SK-N-SH treated with all-trans-retinoic acid at 6 μM for 48 hours (cell line): ENCODE measurements around the gene EIF4EBP3.

Experiments used
- ARNTL ChIP-seq: fragments of 450-650 bp; formaldehyde crosslinking; IDR thresholded peaks from 2 replicates; pipeline ENCODE4 v1.5.0; 2020; ENCODE audit warnings: low read depth, mild to moderate bottlenecking, moderate library complexity, borderline replicate concordance
- BACH2 ChIP-seq: fragments of 250-450 bp; sonication (Bioruptor Pico); IDR thresholded peaks from 2 replicates; pipeline ENCODE4 v1.9.0; 2021; ENCODE audit warnings: mild to moderate bottlenecking, borderline replicate concordance
- CSDC2 ChIP-seq: fragments of 250-450 bp; sonication (Bioruptor Pico); IDR thresholded peaks from 2 replicates; pipeline ENCODE4 v1.5.0; 2020; ENCODE audit warnings: mild to moderate bottlenecking, moderate library complexity
- ESRRG ChIP-seq: fragments of 250-450 bp; sonication (Bioruptor Pico); IDR thresholded peaks from 2 replicates; pipeline ENCODE4 v1.6.1; 2021; ENCODE audit warnings: mild to moderate bottlenecking
- GLIS3 ChIP-seq: fragments of 250-450 bp; sonication (Bioruptor Pico); IDR thresholded peaks from 2 replicates; pipeline ENCODE4 v1.5.0; 2020; ENCODE audit warnings: mild to moderate bottlenecking, moderate library complexity
- ISL1 ChIP-seq: fragments of 250-450 bp; sonication (Bioruptor Pico); IDR thresholded peaks from 2 replicates; pipeline ENCODE4 v2.1.2; 2022; ENCODE audit warnings: mild to moderate bottlenecking, moderate library complexity
- OSR1 ChIP-seq: fragments of 250-450 bp; sonication (Bioruptor Pico); IDR thresholded peaks from 2 replicates; pipeline ENCODE4 v1.8.0; 2022; ENCODE audit warnings: moderate library complexity, mild to moderate bottlenecking, inconsistent platforms
- PPARA ChIP-seq: fragments of 250-450 bp; sonication (Bioruptor Pico); IDR thresholded peaks from 2 replicates; pipeline ENCODE4 v1.5.0; 2020; ENCODE audit warnings: mild to moderate bottlenecking, borderline replicate concordance
- RARB ChIP-seq: fragments of 250-450 bp; sonication (Bioruptor Pico); IDR thresholded peaks from 2 replicates; pipeline ENCODE4 v1.8.0; 2021; ENCODE audit warnings: mild to moderate bottlenecking, moderate library complexity
- ZFP3 ChIP-seq: fragments of 250-450 bp; sonication (Bioruptor Pico); IDR thresholded peaks from 2 replicates; pipeline ENCODE4 v1.5.0; 2020; ENCODE audit warnings: mild to moderate bottlenecking, moderate library complexity
- ZNF565 ChIP-seq: fragments of 450-650 bp; formaldehyde crosslinking; conservative IDR thresholded peaks from 2 replicates; pipeline ENCODE4 v1.5.0; 2020; ENCODE audit warnings: low read depth, mild to moderate bottlenecking, moderate library complexity
- TF ChIP-seq, protein P1 (sequence below): fragments of 250-450 bp; sonication (Bioruptor Pico); IDR thresholded peaks from 2 replicates; pipeline ENCODE4 v1.8.0; 2020; ENCODE audit warnings: mild to moderate bottlenecking, moderate library complexity, borderline replicate concordance
- TF ChIP-seq, protein P2 (sequence below): fragments of 250-450 bp; sonication (Bioruptor Pico); IDR thresholded peaks from 2 replicates; pipeline ENCODE4 v1.5.1; 2020; ENCODE audit warnings: low read depth, mild to moderate bottlenecking, moderate library complexity

DNA sequence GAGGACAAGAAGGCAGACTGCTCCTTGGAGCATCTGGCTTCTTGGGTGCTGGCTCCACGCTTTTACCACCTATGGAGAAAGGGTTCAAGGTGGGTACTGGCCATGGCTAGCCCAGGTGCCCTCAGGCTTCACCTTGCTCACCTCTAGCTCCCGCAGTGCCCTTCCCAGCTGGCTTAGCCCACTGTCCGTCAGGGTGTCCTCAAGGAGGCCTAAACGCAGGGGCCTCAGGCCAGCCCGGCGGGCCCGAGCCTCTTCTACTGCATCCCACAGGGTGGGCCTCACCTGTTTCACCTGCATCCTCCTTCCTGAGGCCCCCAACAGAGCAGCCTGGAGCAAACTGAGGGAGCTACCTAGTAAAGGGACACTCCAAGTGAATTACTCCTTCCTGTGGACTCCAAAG is 26.2 kb downstream of the EIF4EBP3 start:
- TF ChIP-seq RARB (CRISPR knock-in tag) (no peak), GLIS3 (CRISPR knock-in tag) (no peak), ZNF565 (CRISPR knock-in tag) (no peak), ARNTL (CRISPR knock-in tag) (no peak), PPARA (CRISPR knock-in tag) (no peak), ISL1 (CRISPR knock-in tag) (no peak), BACH2 (CRISPR knock-in tag) (no peak), OSR1 (CRISPR knock-in tag) (no peak), ZFP3 (CRISPR knock-in tag) (no peak), ESRRG (CRISPR knock-in tag) (no peak), CSDC2 (CRISPR knock-in tag) (no peak)
- TF ChIP-seq, protein P1, sequence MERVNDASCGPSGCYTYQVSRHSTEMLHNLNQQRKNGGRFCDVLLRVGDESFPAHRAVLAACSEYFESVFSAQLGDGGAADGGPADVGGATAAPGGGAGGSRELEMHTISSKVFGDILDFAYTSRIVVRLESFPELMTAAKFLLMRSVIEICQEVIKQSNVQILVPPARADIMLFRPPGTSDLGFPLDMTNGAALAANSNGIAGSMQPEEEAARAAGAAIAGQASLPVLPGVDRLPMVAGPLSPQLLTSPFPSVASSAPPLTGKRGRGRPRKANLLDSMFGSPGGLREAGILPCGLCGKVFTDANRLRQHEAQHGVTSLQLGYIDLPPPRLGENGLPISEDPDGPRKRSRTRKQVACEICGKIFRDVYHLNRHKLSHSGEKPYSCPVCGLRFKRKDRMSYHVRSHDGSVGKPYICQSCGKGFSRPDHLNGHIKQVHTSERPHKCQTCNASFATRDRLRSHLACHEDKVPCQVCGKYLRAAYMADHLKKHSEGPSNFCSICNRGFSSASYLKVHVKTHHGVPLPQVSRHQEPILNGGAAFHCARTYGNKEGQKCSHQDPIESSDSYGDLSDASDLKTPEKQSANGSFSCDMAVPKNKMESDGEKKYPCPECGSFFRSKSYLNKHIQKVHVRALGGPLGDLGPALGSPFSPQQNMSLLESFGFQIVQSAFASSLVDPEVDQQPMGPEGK, result no peak
- TF ChIP-seq, protein P2, sequence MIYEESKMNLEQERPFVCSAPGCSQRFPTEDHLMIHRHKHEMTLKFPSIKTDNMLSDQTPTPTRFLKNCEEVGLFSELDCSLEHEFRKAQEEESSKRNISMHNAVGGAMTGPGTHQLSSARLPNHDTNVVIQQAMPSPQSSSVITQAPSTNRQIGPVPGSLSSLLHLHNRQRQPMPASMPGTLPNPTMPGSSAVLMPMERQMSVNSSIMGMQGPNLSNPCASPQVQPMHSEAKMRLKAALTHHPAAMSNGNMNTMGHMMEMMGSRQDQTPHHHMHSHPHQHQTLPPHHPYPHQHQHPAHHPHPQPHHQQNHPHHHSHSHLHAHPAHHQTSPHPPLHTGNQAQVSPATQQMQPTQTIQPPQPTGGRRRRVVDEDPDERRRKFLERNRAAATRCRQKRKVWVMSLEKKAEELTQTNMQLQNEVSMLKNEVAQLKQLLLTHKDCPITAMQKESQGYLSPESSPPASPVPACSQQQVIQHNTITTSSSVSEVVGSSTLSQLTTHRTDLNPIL (CRISPR knock-in tag), result no peak
